IMR-90 (cell line): Measurements from ENCODE around the gene EIF2B5. TPM values are rescaled to one million over a fixed set of nuclear protein-coding genes. Genes with fewer than 3 reads are reported as not detected.

ENCODE experiments used
- ATAC-seq: fragments of 200-7000 bp; cut with Tn5 transposase; 2 replicates; pipeline ENCODE4 v1.9.1; 2020; ENCODE audit warnings: low read depth, mild to moderate bottlenecking, moderate library complexity
- BruUV-seq: library from RNA; stranded (reverse); fragments of 400-500 nt; replicated peaks from 2 replicates; lab custom pipeline; 2021; lab: Mats Ljungman, UMichigan
- CTCF ChIA-PET: fragments of 300-600 bp; formaldehyde crosslinking; extraction: SDS; loops from one replicate; lab custom pipeline; 2021; ENCODE audit warnings: antibody characterized with exemption; lab: Yijun Ruan, JAX
- POLR2A ChIA-PET: fragments of 300-600 bp; sonication (Branson Sonifier 250); formaldehyde crosslinking; loops from one replicate; lab custom pipeline; 2022; ENCODE audit warnings: antibody characterized with exemption; ENCODE audit not compliant: unreplicated experiment; lab: Charles Lee
- DNase-seq: peaks from one replicate; pipeline ENCODE4 v3.0.0; 2013
- H2AFZ ChIP-seq: replicated peaks from 2 replicates; pipeline ENCODE3; 2013; ENCODE audit warnings: low read length, mild to moderate bottlenecking; ENCODE audit not compliant: poor library complexity
- H2AK5ac ChIP-seq: 2 replicates; pipeline ENCODE4 v1.6.1; 2013; ENCODE audit warnings: low read depth, low read length, inconsistent platforms
- H2AK9ac ChIP-seq: replicated peaks from 2 replicates; pipeline ENCODE3; 2013; ENCODE audit warnings: mild to moderate bottlenecking, low read depth, low read length, moderate library complexity; ENCODE audit not compliant: poor library complexity
- H2BK120ac ChIP-seq: 2 replicates; pipeline ENCODE4 v1.6.1; 2013; ENCODE audit warnings: low read depth, low read length, inconsistent platforms
- H2BK15ac ChIP-seq: 3 replicates; pipeline ENCODE4 v1.6.1; 2013; ENCODE audit warnings: low read depth, low read length, inconsistent platforms
- H2BK20ac ChIP-seq: 2 replicates; pipeline ENCODE4 v1.6.1; 2013; ENCODE audit warnings: low read depth, mild to moderate bottlenecking, inconsistent platforms, low read length, moderate library complexity
- H2BK5ac ChIP-seq: 2 replicates; pipeline ENCODE4 v1.6.1; 2013; ENCODE audit warnings: mild to moderate bottlenecking, low read depth, low read length, inconsistent platforms; ENCODE audit not compliant: poor library complexity, severe bottlenecking
- H3K14ac ChIP-seq: replicated peaks from 2 replicates; pipeline ENCODE4 v1.6.1; 2013; ENCODE audit warnings: low read depth, low read length, inconsistent platforms
- H3K18ac ChIP-seq: 2 replicates; pipeline ENCODE4 v1.6.1; 2013; ENCODE audit warnings: low read depth, low read length, control low read depth
- H3K23ac ChIP-seq: 2 replicates; pipeline ENCODE4 v1.6.1; 2013; ENCODE audit warnings: low read depth, low read length, inconsistent platforms
- H3K27ac ChIP-seq: 2 replicates; pipeline ENCODE4 v1.5.1; 2013; ENCODE audit warnings: mild to moderate bottlenecking, control low read depth, low read length; ENCODE audit not compliant: insufficient read depth
- H3K27me3 ChIP-seq: 2 replicates; pipeline ENCODE4 v1.6.1; 2013; ENCODE audit warnings: low read length; ENCODE audit not compliant: control insufficient read depth, insufficient read depth
- H3K36me3 ChIP-seq: 2 replicates; pipeline ENCODE4 v1.6.1; 2013; ENCODE audit warnings: low read length, mixed read lengths; ENCODE audit not compliant: control insufficient read depth, insufficient read depth
- H3K4ac ChIP-seq: 2 replicates; pipeline ENCODE4 v1.6.1; 2013; ENCODE audit warnings: low read depth, low read length, inconsistent platforms
- H3K4me1 ChIP-seq: 2 replicates; pipeline ENCODE4 v1.6.1; 2013; ENCODE audit warnings: low read length, mixed read lengths; ENCODE audit not compliant: control insufficient read depth, insufficient read depth
- H3K4me2 ChIP-seq: 2 replicates; pipeline ENCODE4 v1.6.1; 2013; ENCODE audit warnings: low read depth, mild to moderate bottlenecking, control low read depth, low read length, moderate library complexity
- H3K4me3 ChIP-seq: 2 replicates; pipeline ENCODE4 v1.5.1; 2013; ENCODE audit warnings: low read depth, mild to moderate bottlenecking, control low read depth, low read length, moderate library complexity; ENCODE audit not compliant: insufficient read depth
- H3K56ac ChIP-seq: 2 replicates; pipeline ENCODE4 v1.6.1; 2013; ENCODE audit warnings: low read length, inconsistent platforms; ENCODE audit not compliant: insufficient read depth; ENCODE audit errors: extremely low read depth
- H3K79me1 ChIP-seq, 2 experiments: 2 replicates each; pipeline ENCODE4 v1.6.1; 2013; ENCODE audit warnings: low read length in 2 of 2, inconsistent platforms in 1 of 2, low read depth in 1 of 2
- H3K9ac ChIP-seq: 2 replicates; pipeline ENCODE4 v1.6.1; 2013; ENCODE audit warnings: low read depth, low read length, control low read depth
- H3K9me1 ChIP-seq: 2 replicates; pipeline ENCODE4 v1.6.1; 2013; ENCODE audit warnings: low read length, inconsistent platforms; ENCODE audit not compliant: insufficient read depth
- H3K9me3 ChIP-seq: 2 replicates; pipeline ENCODE4 v1.6.1; 2013; ENCODE audit warnings: low read length; ENCODE audit not compliant: control insufficient read depth, insufficient read depth
- H4K20me1 ChIP-seq: 2 replicates; pipeline ENCODE4 v1.6.1; 2013; ENCODE audit warnings: low read length, inconsistent platforms; ENCODE audit not compliant: insufficient read depth
- H4K5ac ChIP-seq: 2 replicates; pipeline ENCODE4 v1.6.1; 2013; ENCODE audit warnings: mild to moderate bottlenecking, low read depth, low read length, control low read depth
- H4K8ac ChIP-seq, 2 experiments: 2 replicates each; pipeline ENCODE4 v1.6.1; 2013; ENCODE audit warnings: low read depth in 2 of 2, low read length in 2 of 2, control low read depth in 1 of 2, inconsistent platforms in 1 of 2
- H4K91ac ChIP-seq: 2 replicates; pipeline ENCODE4 v1.6.1; 2013; ENCODE audit warnings: low read depth, low read length, inconsistent platforms; ENCODE audit not compliant: insufficient read depth
- CEBPB ChIP-seq: IDR thresholded peaks from 2 replicates; pipeline ENCODE4 v1.6.1; 2012; ENCODE audit warnings: low read depth, low read length, improper control_type of control experiment
- FOS ChIP-seq: fragments of 150-350 bp; IDR thresholded peaks from 2 replicates; pipeline ENCODE4 v1.6.1; 2016; ENCODE audit warnings: low read depth, low read length
- MAZ ChIP-seq: IDR thresholded peaks from 2 replicates; pipeline ENCODE4 v1.6.1; 2012; ENCODE audit warnings: low read depth, mild to moderate bottlenecking, low read length, improper control_type of control experiment, moderate library complexity, borderline replicate concordance
- MXI1 ChIP-seq: IDR thresholded peaks from 2 replicates; pipeline ENCODE4 v1.6.1; 2012; ENCODE audit warnings: low read depth, mild to moderate bottlenecking, low read length, moderate library complexity, borderline replicate concordance
- RCOR1 ChIP-seq: IDR thresholded peaks from 2 replicates; pipeline ENCODE4 v1.6.1; 2012; ENCODE audit warnings: mild to moderate bottlenecking, low read length, improper control_type of control experiment; ENCODE audit not compliant: insufficient replicate concordance
- SMC3 ChIP-seq: fragments of 150-350 bp; IDR thresholded peaks from 2 replicates; pipeline ENCODE4 v1.6.1; 2016; ENCODE audit warnings: low read depth, mild to moderate bottlenecking, antibody characterized with exemption, low read length, moderate library complexity
- WGBS, 2 experiments: methylation state at CpG; one replicate each; pipeline versions ENCODE4 v1.1.5 to v1.1.7; 2013; ENCODE audit warnings: missing lambda C conversion rate in 2 of 2; ENCODE audit not compliant: insufficient read length in 1 of 2; ENCODE audit errors: extremely low coverage in 2 of 2; 5-methylcytosine and 5-hydroxymethylcytosine counted together
- dilution Hi-C: fragments of 300-500 bp; cut with HindIII; formaldehyde crosslinking; loops from one replicate; pipeline ENCODE4 v1.14.3; 2018; ENCODE audit warnings: low sequenced_read_pairs; ENCODE audit not compliant: unreplicated experiment
- in situ Hi-C: fragments of 300-500 bp; cut with MboI; formaldehyde crosslinking; loops from 3 replicates; pipeline ENCODE4 v1.14.3; 2019; ENCODE audit warnings: low sequenced_read_pairs, inconsistent platforms, mixed read lengths
- intact Hi-C: fragments of 100-400 bp; cut with micrococcal nuclease; formaldehyde crosslinking; loops from 2 replicates; pipeline ENCODE4 v1.10.0; 2022
- polyA plus RNA-seq, 3 experiments: library from polyadenylated mRNA; depleted of rRNA; stranded (reverse); fragments of >200 nt; gene quantifications; 2 replicates each; pipeline ENCODE4 v1.2.3, GENCODE V29; 2012; ENCODE audit warnings: low replicate concordance in 1 of 3
- total RNA-seq: library from RNA; depleted of rRNA; stranded (reverse); fragments of >200 nt; gene quantifications from 2 replicates; pipeline ENCODE4 v1.2.3, GENCODE V29; 2012
- TF ChIP-seq, protein P1 (sequence below): fragments of 150-350 bp; IDR thresholded peaks from 2 replicates; pipeline ENCODE4 v1.6.1; 2017; ENCODE audit warnings: mild to moderate bottlenecking, antibody characterized with exemption, low read length, low read depth

EIF2B5 gene
- total and polyA plus RNA-seq, 2 of the 4 experiments (the other 2 are of a cell fraction) = 31.7 to 37.6 TPM

DNA sequence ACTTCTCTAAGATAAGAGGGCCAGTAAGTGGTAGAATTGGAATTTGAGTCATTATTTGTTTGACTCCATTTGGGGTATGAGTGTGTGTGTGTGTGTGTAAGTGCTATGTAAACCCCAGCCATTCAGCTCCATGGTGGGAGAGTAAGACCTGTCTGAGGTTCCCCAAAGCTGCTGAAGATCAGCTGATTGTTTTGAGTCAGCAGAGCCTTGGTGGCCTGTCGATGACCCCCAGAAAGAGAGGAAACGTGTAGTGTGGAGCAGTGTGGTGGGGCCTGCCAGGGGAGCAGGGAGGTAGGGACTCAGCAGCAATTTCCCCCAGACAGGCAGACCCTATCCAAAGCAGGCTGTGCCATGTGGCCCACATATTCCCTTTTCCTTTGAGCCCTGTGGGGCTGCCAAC lies 25.3 kb downstream of the EIF2B5 start:
- TF ChIP-seq RCOR1 = peak; percentile 56
- TF ChIP-seq SMC3 = no peak
- TF ChIP-seq MAZ = no peak
- no peak for TF ChIP-seq CEBPB
- 0 out of 2 replicates have a peak, but pooled peaks have one; percentile 7 for TF ChIP-seq MXI1
- TF ChIP-seq FOS = no peak
- TF ChIP-seq, protein P1, sequence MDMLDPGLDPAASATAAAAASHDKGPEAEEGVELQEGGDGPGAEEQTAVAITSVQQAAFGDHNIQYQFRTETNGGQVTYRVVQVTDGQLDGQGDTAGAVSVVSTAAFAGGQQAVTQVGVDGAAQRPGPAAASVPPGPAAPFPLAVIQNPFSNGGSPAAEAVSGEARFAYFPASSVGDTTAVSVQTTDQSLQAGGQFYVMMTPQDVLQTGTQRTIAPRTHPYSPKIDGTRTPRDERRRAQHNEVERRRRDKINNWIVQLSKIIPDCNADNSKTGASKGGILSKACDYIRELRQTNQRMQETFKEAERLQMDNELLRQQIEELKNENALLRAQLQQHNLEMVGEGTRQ = peak; percentile 20; the same call in 1 of the 2 replicates
- peak; percentile 80 for DNase-seq
- BruUV-seq = no TSS peak

More for the DNA sequence above, 25.3 kb downstream of the EIF2B5 start:
- ChIA-PET CTCF (interaction anchor here (0.5 to 0.9 kb wide), 2 partner anchors 21 to 26 kb away, joined by 3 read pairs; partner anchors contain the start of gene ABCF3), POLR2A (interaction anchor here (1.1 kb wide), 1 partner anchor 17 kb away, joined by 3 read pairs; no protein-coding TSS in a partner anchor)
- H4K91ac ChIP-seq = no peak overlapping the region
- H3K9ac ChIP-seq = peak overlapping the region; percentile 46
- 0 out of 2 replicates have a peak overlapping the region, but pooled peaks have one; percentile 40 for H3K18ac ChIP-seq
- H3K23ac ChIP-seq = peak overlapping the region; percentile 76
- no peak overlapping the region for H2BK15ac ChIP-seq
- no peak overlapping the region for H3K56ac ChIP-seq
- dilution Hi-C loops (no loop called here), intact Hi-C loops (no loop called here), in situ Hi-C loops (no loop called here)
- ATAC-seq = peak; percentile 8
- WGBS, 2 experiments = no CpG with 5 or more reads among the region's 2 CpGs
- no peak overlapping the region for H2BK20ac ChIP-seq
- 0 out of 2 replicates have a peak overlapping the region, but pooled peaks have one; percentile 19 for H4K5ac ChIP-seq
- peaks cover 17 to 84% of the 10 kb centered on the region in 2 experiments for H3K79me1 ChIP-seq
- peak overlapping the region; percentile 17 for H2BK5ac ChIP-seq
- H3K4ac ChIP-seq = peak overlapping the region; percentile 43; the same call in 1 of the 2 replicates
- peaks cover 86% of the 10 kb centered on the region for H4K20me1 ChIP-seq
- peak overlapping the region; percentile 29 for H2AK9ac ChIP-seq
- no peak overlapping the region for H3K4me3 ChIP-seq
- H3K9me1 ChIP-seq = peaks cover 19% of the 10 kb centered on the region; the same call in 1 of the 2 replicates
- peak overlapping the region; percentile 90 for H3K27ac ChIP-seq
- peaks cover 13% of the 10 kb centered on the region for H3K4me1 ChIP-seq
- H3K4me2 ChIP-seq = peak overlapping the region; percentile 82
- peaks cover 34% of the 10 kb centered on the region for H3K36me3 ChIP-seq
- no peaks in the 10 kb centered on the region for H3K9me3 ChIP-seq
- H3K27me3 ChIP-seq = no peaks in the 10 kb centered on the region
- no peak overlapping the region for H2AFZ ChIP-seq
- H2BK120ac ChIP-seq = no peak overlapping the region
- H2AK5ac ChIP-seq = peak overlapping the region; percentile 20; the same call in 1 of the 2 replicates
- H3K14ac ChIP-seq = 0 out of 2 replicates have a peak overlapping the region, but pooled peaks have one; percentile 26
- no peak overlapping the region for H4K8ac ChIP-seq
